ENCODE data around the gene PPP1R9B.

- no peak for TF ChIP-seq CTCF (IDR thresholded peaks at IDR 0.05)
- no peak for TF ChIP-seq POLR2A (IDR thresholded peaks at IDR 0.05)
Measured at GRCh38 chr17:50137042-50137441, 13.4 kb downstream of the PPP1R9B start.
